Measurements from ENCODE around the gene RHBDD1. TPM values are rescaled to one million over a fixed set of nuclear protein-coding genes. Genes with fewer than 3 reads are reported as not detected.

The RHBDD1 gene
- total and polyA plus RNA-seq, 4 donors, result 8.5 to 45.8 (median 16.1) TPM

DNA sequence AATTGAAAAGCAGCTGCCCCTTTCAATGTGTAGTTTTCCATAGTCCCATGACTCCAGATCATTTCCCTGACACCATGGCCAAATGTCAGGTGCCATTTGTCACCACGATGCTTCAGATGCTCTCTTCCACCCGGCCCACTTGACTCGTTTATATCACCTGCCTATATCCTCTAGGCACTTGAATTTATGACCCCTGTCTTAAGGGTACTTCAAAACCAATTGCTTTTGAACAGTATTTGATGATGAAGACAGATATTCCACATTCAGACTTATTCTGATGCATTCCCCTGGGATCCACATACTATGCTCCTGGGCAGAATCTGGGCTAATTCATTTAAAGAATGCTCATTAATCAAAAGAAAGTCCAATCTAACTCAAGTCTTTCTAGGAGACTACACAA lies 16.9 kb upstream of the RHBDD1 start:
- 81% methylated on average over 3 of the region's 3 CpGs for WGBS
- Histone ChIP-seq H3K4me3 (ENCODE audit: low read depth in 1 of 3, low read length in 3 of 3) (no peak overlapping the region), H3K9ac (ENCODE audit: low read depth in 1 of 2, low read length in 2 of 2) (no peak overlapping the region), H3K27me3 (ENCODE audit: control insufficient read depth in 4 of 4, insufficient read depth in 4 of 4, low read length in 3 of 4) (no peaks in the 10 kb centered on the region), H3K4me1 (ENCODE audit: control insufficient read depth in 4 of 4, insufficient read depth in 4 of 4, low read length in 3 of 4) (no peaks in the 10 kb centered on the region), H3K9me3 (ENCODE audit: control insufficient read depth in 4 of 4, low read length in 3 of 4) (peaks cover 0 to 6% (median 1%) of the 10 kb centered on the region in 4 donors), H3K27ac (ENCODE audit: low read depth in 1 of 2, low read length in 2 of 2) (no peak overlapping the region), H3K36me3 (ENCODE audit: control insufficient read depth in 4 of 4, insufficient read depth in 3 of 4, low read depth in 1 of 4, low read length in 3 of 4) (no peaks in the 10 kb centered on the region)
- DNase-seq (ENCODE audit: low spot score), result no peak
- no peak for TF ChIP-seq HNF4A (conservative IDR thresholded peaks at IDR 0.05)
- TF ChIP-seq, protein P1, sequence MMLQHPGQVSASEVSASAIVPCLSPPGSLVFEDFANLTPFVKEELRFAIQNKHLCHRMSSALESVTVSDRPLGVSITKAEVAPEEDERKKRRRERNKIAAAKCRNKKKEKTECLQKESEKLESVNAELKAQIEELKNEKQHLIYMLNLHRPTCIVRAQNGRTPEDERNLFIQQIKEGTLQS (IDR thresholded peaks at IDR 0.05), result no peak
- no peak for TF ChIP-seq REST (IDR thresholded peaks at IDR 0.05)
- TF ChIP-seq GABPA (IDR thresholded peaks at IDR 0.05 in 1 of 2, conservative IDR thresholded peaks at IDR 0.05 in 1 of 2), result no peak
- TF ChIP-seq NR2F2 (IDR thresholded peaks at IDR 0.05), result no peak
- TF ChIP-seq, protein P2, sequence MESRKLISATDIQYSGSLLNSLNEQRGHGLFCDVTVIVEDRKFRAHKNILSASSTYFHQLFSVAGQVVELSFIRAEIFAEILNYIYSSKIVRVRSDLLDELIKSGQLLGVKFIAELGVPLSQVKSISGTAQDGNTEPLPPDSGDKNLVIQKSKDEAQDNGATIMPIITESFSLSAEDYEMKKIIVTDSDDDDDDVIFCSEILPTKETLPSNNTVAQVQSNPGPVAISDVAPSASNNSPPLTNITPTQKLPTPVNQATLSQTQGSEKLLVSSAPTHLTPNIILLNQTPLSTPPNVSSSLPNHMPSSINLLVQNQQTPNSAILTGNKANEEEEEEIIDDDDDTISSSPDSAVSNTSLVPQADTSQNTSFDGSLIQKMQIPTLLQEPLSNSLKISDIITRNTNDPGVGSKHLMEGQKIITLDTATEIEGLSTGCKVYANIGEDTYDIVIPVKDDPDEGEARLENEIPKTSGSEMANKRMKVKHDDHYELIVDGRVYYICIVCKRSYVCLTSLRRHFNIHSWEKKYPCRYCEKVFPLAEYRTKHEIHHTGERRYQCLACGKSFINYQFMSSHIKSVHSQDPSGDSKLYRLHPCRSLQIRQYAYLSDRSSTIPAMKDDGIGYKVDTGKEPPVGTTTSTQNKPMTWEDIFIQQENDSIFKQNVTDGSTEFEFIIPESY (IDR thresholded peaks at IDR 0.05), result no peak
- no peak for TF ChIP-seq JUND (IDR thresholded peaks at IDR 0.05)
- no peak for TF ChIP-seq TAF1 (conservative IDR thresholded peaks at IDR 0.05)
- TF ChIP-seq EGR1 (IDR thresholded peaks at IDR 0.05; ENCODE audit: low read depth in 2 of 2), result no peak
- no peak for TF ChIP-seq SP1 (IDR thresholded peaks at IDR 0.05)
- TF ChIP-seq YY1 (IDR thresholded peaks at IDR 0.05), result no peak

DNA sequence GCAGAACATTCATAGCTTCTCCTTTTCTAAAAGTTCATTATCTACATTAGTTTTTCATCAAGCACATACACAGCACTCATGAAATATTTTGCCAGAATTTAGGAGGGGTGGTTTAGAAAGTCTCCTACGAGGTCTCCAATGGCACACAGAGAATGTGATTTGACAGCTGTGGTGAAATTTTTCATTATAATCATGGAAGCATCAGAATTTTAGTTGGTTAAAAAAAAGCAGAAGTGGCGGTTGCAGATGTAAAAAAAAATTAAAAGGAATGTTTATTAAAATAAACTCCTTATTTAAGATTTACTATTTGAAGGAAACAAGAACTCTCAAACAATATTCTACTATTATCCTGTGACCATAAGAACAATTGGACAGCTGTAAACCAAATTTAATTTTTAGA lies 10.8 kb upstream of the RHBDD1 start:
- Histone ChIP-seq H3K36me3 (ENCODE audit: control insufficient read depth in 4 of 4, insufficient read depth in 3 of 4, low read depth in 1 of 4, low read length in 3 of 4) (no peaks in the 10 kb centered on the region), H3K4me3 (ENCODE audit: low read depth in 1 of 3, low read length in 3 of 3) (no peak overlapping the region), H3K27ac (ENCODE audit: low read depth in 1 of 2, low read length in 2 of 2) (no peak overlapping the region), H3K9me3 (ENCODE audit: control insufficient read depth in 4 of 4, low read length in 3 of 4) (peaks cover 0 to 6% (median 1%) of the 10 kb centered on the region in 4 donors), H3K4me1 (ENCODE audit: control insufficient read depth in 4 of 4, insufficient read depth in 4 of 4, low read length in 3 of 4) (no peaks in the 10 kb centered on the region), H3K27me3 (ENCODE audit: control insufficient read depth in 4 of 4, insufficient read depth in 4 of 4, low read length in 3 of 4) (no peaks in the 10 kb centered on the region), H3K9ac (ENCODE audit: low read depth in 1 of 2, low read length in 2 of 2) (no peak overlapping the region)
- DNase-seq (ENCODE audit: low spot score), result no peak
- 79% methylated on average over 2 of the region's 2 CpGs for WGBS
- TF ChIP-seq YY1 (IDR thresholded peaks at IDR 0.05) (no peak), TAF1 (conservative IDR thresholded peaks at IDR 0.05) (no peak), REST (IDR thresholded peaks at IDR 0.05) (no peak), RAD21 (IDR thresholded peaks at IDR 0.05) (no peak), MAX (IDR thresholded peaks at IDR 0.05) (no peak), FOXA2 (IDR thresholded peaks at IDR 0.05) (no peak), FOXA1 (IDR thresholded peaks at IDR 0.05) (no peak), HNF4A (conservative IDR thresholded peaks at IDR 0.05) (no peak), CTCF (IDR thresholded peaks at IDR 0.05; ENCODE audit: low read depth, low read length, missing input control) (no peak), SP1 (IDR thresholded peaks at IDR 0.05) (no peak), GABPA (IDR thresholded peaks at IDR 0.05 in 1 of 2, conservative IDR thresholded peaks at IDR 0.05 in 1 of 2) (no peak), EGR1 (IDR thresholded peaks at IDR 0.05; ENCODE audit: low read depth in 2 of 2) (no peak), RXRA (IDR thresholded peaks at IDR 0.05) (no peak), JUND (IDR thresholded peaks at IDR 0.05) (no peak), NR2F2 (IDR thresholded peaks at IDR 0.05) (no peak)
- TF ChIP-seq, protein P1 (IDR thresholded peaks at IDR 0.05), result no peak
- TF ChIP-seq, protein P2 (IDR thresholded peaks at IDR 0.05), result no peak

Data from liver (tissue), 9 donors.